ENCODE data around the gene SC5D. TPM values are rescaled to one million over a fixed set of nuclear protein-coding genes. Genes with fewer than 3 reads are reported as not detected.

The SC5D gene
- total and polyA plus RNA-seq, 2 of the 8 experiments (the other 6 are each of a cell fraction or from before 2014, with no cell fraction given) = 73.9 to 90.3 TPM

- TF ChIP-seq CTCF (IDR thresholded peaks at IDR 0.05; ENCODE audit: control extremely low read depth in 1 of 3, insufficient read depth in 1 of 3, low read depth in 1 of 3, low read length in 3 of 3) (no peak), YY1 (IDR thresholded peaks at IDR 0.05; ENCODE audit: low read depth, low read length) (no peak), SIN3A (conservative IDR thresholded peaks at IDR 0.05 in 1 of 2, IDR thresholded peaks at IDR 0.05 in 1 of 2; ENCODE audit: low read depth in 1 of 2, low read length in 2 of 2) (no peak)
Measured at GRCh38 chr11:121311373-121311772, 18.8 kb downstream of the SC5D start (continued).

All from H1 (cell line).